GM12891 (cell line): ENCODE data around the gene CARM1.

Experiments
- PAX5 ChIP-seq: IDR thresholded peaks from 2 replicates; pipeline ENCODE4 v1.6.1; 2011; ENCODE audit warnings: low read length, moderate library complexity, mild to moderate bottlenecking; ENCODE audit not compliant: insufficient read depth, severe bottlenecking
- POLR2A ChIP-seq: IDR thresholded peaks from 2 replicates; pipeline ENCODE4 v1.6.1; 2011; ENCODE audit warnings: low read depth, low read length, control low read depth
- POLR2AphosphoS5 ChIP-seq: IDR thresholded peaks from 2 replicates; pipeline ENCODE4 v1.6.1; 2011; ENCODE audit warnings: low read depth, low read length, control low read depth
- POU2F2 ChIP-seq: IDR thresholded peaks from 2 replicates; pipeline ENCODE4 v1.6.1; 2011; ENCODE audit warnings: low read depth, mild to moderate bottlenecking, control low read depth, low read length, moderate library complexity
- SPI1 ChIP-seq: IDR thresholded peaks from 2 replicates; pipeline ENCODE4 v1.6.1; 2011; ENCODE audit warnings: low read depth, low read length, control low read depth
- TAF1 ChIP-seq: IDR thresholded peaks from 2 replicates; pipeline ENCODE4 v1.6.1; 2011; ENCODE audit warnings: low read depth, low read length, control low read depth

DNA sequence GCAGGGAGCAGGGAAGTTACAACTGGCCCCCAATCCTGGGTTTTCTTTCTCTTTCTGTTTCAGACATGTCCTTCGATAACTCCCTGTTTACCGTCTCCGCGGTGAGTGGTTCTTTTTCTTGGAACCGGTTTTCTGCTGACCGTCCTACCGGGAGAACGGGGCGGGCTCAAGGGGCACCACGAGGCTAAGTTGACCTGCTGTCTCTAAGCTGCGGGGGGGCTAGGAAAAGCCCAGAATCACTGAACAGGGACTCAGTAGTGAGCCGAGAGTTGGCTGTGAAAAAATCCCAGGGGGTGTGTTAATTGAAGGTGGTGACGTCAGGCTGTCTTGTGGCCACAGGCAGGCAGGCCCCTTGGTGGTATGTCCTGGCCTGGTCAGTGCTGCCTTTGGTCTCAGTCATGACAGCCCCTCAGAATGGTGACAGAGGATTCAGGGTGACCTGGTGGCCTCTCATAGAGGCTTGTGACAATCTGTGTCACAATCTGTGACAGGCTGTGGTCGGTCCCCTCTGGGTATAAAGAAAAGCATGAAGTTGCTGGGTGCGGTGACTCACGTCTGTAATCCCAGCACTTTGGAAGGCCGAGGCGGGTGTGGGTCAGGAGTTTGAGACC lies 8.1 kb upstream of the CARM1 start:
- TF ChIP-seq POLR2A (no peak), SPI1 (no peak), TAF1 (no peak), POLR2AphosphoS5 (no peak), POU2F2 (no peak), PAX5 (no peak)
